ENCODE measurements around the gene ALG14.

Gene ALG14

GRCh38 chr1:94979656-94980581 is 92.8 kb downstream of the ALG14 start:
- no peak for DNase-seq

GRCh38 chr1:94979131-94979530 is 93.6 kb downstream of the ALG14 start:
- no peak for DNase-seq

GRCh38 chr1:94978401-94978800 is 94.3 kb downstream of the ALG14 start:
- no peak for DNase-seq

- no peak for DNase-seq
Observed at GRCh38 chr1:94976971-94977548, 95.7 kb downstream of the ALG14 start.

GRCh38 chr1:94974824-94975223 is 97.9 kb downstream of the ALG14 start:
- DNase-seq, result no peak

GRCh38 chr1:94974241-94974640 is 98.5 kb downstream of the ALG14 start:
- no peak for DNase-seq

GRCh38 chr1:94973309-94973922 is 99.3 kb downstream of the ALG14 start:
- DNase-seq, result no peak

GRCh38 chr1:94971491-94971924 is 101.2 kb downstream of the ALG14 start:
- no peak for DNase-seq

GRCh38 chr1:94970783-94971182 is 102.0 kb downstream of the ALG14 start:
- no peak for DNase-seq

GRCh38 chr1:94969137-94969536 is 103.6 kb downstream of the ALG14 start:
- DNase-seq, result no peak

GRCh38 chr1:94966033-94966432 is 106.7 kb downstream of the ALG14 start:
- no peak for DNase-seq

GRCh38 chr1:94963864-94964263 is 108.9 kb downstream of the ALG14 start:
- no peak for DNase-seq

- peak; percentile 4 for DNase-seq
Observed at GRCh38 chr1:94962409-94963265, 110.1 kb downstream of the ALG14 start.

GRCh38 chr1:94961988-94962387 is 110.8 kb downstream of the ALG14 start:
- no peak for DNase-seq

- DNase-seq, result no peak
Observed at GRCh38 chr1:94961582-94961981, 111.2 kb downstream of the ALG14 start.

- DNase-seq, result no peak
Observed at GRCh38 chr1:94958081-94958480, 114.7 kb downstream of the ALG14 start.

GRCh38 chr1:94955767-94956632 is 116.8 kb downstream of the ALG14 start:
- no peak for DNase-seq

- DNase-seq, result no peak
Observed at GRCh38 chr1:94954263-94955220, 118.2 kb downstream of the ALG14 start.

GRCh38 chr1:94953746-94954145 is 119.0 kb downstream of the ALG14 start:
- no peak for DNase-seq

GRCh38 chr1:94953107-94953506 is 119.6 kb downstream of the ALG14 start:
- no peak for DNase-seq

- no peak for DNase-seq
Observed at GRCh38 chr1:94952539-94952938, 120.2 kb downstream of the ALG14 start.

All from activated naive CD4-positive, alpha-beta T cell treated with Interleukin-2 at 50 U/mL for 16 hours (primary cell).